Activated gamma-delta T cell (primary cell): Measurements from ENCODE around the gene ZG16B.
A peak's percentile ranks its signal among the peaks of the same experiment; 100 is the strongest.

ENCODE experiments used
- DNase-seq: peaks from one replicate; lab custom pipeline; 2025; lab: John Stamatoyannopoulos, UW

ZG16B gene

GRCh38 chr16:2825049-2825742 lies 4.9 kb upstream of the ZG16B start:
- DNase-seq, result no peak

DNA sequence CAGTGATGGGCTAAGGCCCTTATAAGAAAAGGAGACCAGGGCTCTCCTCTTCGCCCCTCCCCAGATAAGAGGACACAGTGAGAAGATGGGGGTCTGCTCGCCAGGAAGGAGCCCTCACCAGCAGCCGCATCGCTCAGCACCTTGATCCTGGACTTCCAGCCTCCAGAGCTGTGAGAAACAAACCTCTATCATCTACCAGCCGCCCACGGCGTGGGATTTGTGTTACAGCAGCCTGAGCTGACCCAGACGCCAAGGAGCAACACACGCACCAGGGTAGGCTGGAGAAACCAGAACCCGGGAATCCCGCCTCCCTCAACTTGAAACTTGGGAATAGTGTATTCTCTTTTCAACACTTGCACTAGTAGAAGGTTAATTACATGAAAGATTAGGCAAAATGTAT lies 4.2 kb upstream of the ZG16B start:
- no peak for DNase-seq

GRCh38 chr16:2826591-2827373 lies 3.3 kb upstream of the ZG16B start:
- no peak for DNase-seq

GRCh38 chr16:2827374-2827791 lies 2.7 kb upstream of the ZG16B start:
- DNase-seq, result no peak

- no peak for DNase-seq
Measured at GRCh38 chr16:2827831-2828520, 2.1 kb upstream of the ZG16B start.

- DNase-seq, result no peak
Measured at GRCh38 chr16:2828521-2828840, 1.6 kb upstream of the ZG16B start.

- no peak for DNase-seq
Measured at GRCh38 chr16:2828876-2829430, 1.1 kb upstream of the ZG16B start.

DNA sequence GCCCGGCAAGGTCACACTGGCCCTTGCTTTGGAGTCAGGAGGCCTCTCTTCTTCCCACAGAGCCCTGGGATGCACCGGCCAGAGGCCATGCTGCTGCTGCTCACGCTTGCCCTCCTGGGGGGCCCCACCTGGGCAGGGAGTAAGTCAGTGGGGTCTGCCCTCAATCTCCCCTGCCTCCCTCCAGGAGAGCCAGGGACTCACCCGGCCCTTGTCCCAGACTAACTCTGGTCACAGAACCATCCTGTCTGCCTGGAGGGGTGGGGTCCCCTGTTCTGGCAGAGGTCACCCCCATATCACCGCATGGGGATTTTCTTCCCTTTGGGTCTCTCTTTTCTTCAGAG lies 222 bp downstream of the ZG16B start:
- no peak for DNase-seq

- DNase-seq, result no peak
Measured at GRCh38 chr16:2831203-2831602, 1.1 kb downstream of the ZG16B start.

- no peak for DNase-seq
Measured at GRCh38 chr16:2833776-2834175, 3.7 kb downstream of the ZG16B start.

- DNase-seq, result no peak
Measured at GRCh38 chr16:2834968-2835367, 4.9 kb downstream of the ZG16B start.

GRCh38 chr16:2835638-2836493 lies 5.8 kb downstream of the ZG16B start:
- no peak for DNase-seq

GRCh38 chr16:2836646-2837508 lies 6.8 kb downstream of the ZG16B start:
- no peak for DNase-seq

DNA sequence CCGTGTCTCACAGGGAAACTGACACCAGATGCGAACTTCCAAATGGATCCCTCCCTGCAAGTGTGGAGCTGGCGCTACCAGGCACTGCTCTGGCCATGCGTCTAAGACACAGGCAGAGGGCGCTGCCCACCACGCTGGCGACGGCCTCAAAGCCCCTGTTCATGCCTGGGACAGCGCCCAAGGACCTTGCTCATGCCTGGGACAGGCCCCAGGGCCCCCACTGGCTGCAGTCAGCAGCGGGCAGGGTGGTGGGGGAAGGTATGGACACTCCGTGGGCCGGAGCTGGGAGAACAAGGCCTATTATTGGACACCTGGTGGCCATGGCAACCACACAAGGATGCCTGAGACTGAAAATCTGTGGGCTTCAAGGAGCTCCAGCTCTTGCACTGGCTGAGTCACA lies 8.8 kb downstream of the ZG16B start:
- DNase-seq, result no peak

- DNase-seq, result no peak
Measured at GRCh38 chr16:2839650-2840450, 9.7 kb downstream of the ZG16B start.

DNA sequence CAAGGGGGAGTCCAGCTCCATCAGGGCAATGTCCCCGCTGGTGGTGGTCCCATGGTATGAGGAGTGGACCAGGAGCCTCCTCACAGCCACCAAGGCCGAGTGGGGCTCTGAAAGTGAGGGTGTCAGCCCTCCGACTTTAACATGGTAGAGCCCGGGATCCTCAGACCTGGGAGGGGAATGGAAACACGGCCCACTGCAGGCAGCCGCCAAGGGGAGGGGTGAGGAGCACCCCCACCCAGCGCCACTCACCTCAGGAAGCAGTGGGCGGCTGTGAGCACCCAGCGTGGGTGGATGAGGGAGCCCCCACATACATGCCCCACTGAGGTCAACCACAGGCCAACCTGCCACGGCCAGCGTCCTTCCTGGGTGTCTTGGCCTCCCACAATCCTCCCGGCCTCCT lies 10.8 kb downstream of the ZG16B start:
- DNase-seq, result no peak

DNA sequence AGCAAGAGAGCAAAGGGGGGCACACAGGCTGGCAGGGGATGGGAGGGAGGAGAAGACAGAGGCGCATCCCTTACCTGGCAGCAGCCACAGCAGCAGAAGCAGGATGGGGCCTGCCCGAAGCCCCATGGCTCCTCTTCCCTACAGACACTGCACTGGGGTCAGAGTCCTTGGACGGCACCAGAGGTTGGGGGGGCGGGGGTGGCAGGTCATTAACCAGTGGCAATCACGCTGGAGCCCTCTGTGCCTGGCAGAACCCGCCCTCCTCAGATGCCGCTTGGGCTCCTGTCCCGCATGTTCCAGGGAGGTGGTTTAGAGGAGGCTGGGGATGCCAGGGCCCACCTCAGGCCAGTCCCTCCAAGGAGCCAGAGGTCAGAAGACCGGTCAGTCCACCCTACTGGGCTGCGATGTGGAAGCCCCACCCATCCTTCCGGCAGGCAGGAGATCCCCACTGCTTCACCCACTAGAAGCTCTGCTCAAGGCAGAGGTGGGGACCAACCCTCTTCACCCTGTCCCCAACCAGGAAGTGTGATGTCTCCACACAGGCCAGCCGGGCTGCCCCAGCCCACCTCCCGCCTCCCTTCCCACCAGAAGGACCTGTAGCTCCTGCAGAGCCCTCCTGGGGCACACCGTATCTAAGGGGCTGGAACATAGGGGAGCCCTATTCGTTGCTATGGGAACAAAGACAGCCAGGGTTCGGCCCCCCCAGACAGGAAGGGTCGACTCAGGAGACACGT lies 11.7 kb downstream of the ZG16B start:
- DNase-seq, result no peak

GRCh38 chr16:2842340-2843000 lies 12.4 kb downstream of the ZG16B start:
- peak; percentile 45 for DNase-seq

DNA sequence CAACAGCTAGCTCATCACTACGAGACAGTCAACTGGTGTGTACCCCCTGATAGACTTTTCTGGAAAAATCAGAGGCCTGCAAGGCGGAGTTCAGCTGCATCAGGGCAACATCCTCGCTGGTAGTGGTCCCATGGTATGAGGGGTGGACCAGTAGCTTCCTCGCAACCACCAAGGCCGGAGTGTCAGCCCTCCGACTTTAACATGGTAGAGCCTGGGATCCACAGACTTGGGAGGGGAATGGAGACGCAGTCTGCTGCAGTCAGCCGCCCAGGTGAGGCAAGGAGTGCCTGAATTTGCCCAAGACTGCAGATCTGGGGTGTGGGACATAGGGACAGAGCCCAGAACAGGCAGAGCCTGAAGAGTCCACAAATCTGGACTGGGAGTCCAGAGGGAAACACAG lies 13.4 kb downstream of the ZG16B start:
- DNase-seq, result no peak
